ENCODE measurements around the gene WDR20.

Gene WDR20

GRCh38 chr14:102209224-102209966 lies 69.7 kb downstream of the WDR20 start:
- no peaks in the 10 kb centered on the region for H3F3A ChIP-seq (ENCODE audit: control insufficient read depth, insufficient read depth)
- TF ChIP-seq EZH2phosphoT487 (IDR thresholded peaks at IDR 0.05; ENCODE audit: borderline replicate concordance, low read length) (no peak), CTCF (IDR thresholded peaks at IDR 0.05; ENCODE audit: low read depth, low read length, poor library complexity, severe bottlenecking) (no peak)
- peaks cover 22% of the 10 kb centered on the region for H3K36me3 ChIP-seq (ENCODE audit: control insufficient read depth, low read length)
- H3K27ac ChIP-seq (ENCODE audit: low read depth, low read length): no peak overlapping the region
- no peaks in the 10 kb centered on the region for H3K27me3 ChIP-seq (ENCODE audit: control insufficient read depth, low read length)
- H3K79me2 ChIP-seq (ENCODE audit: control insufficient read depth, low read length): peaks cover 1% of the 10 kb centered on the region; the same call in 1 of the 2 replicates
- H3K9me3 ChIP-seq (ENCODE audit: control insufficient read depth, insufficient read depth, low read length): no peaks in the 10 kb centered on the region
- no peaks in the 10 kb centered on the region for H3K9me2 ChIP-seq (replicated peaks; ENCODE audit: control insufficient read depth, low read length)
- no peaks in the 10 kb centered on the region for H3K4me1 ChIP-seq (ENCODE audit: control insufficient read depth, low read length)
- H3K4me3 ChIP-seq (ENCODE audit: low read length): no peak overlapping the region
- no peak overlapping the region for H3K4me2 ChIP-seq (ENCODE audit: low read length)
- H4K20me1 ChIP-seq (ENCODE audit: control insufficient read depth, insufficient read depth, low read depth, low read length): no peaks in the 10 kb centered on the region

- TF ChIP-seq EZH2phosphoT487 (IDR thresholded peaks at IDR 0.05; ENCODE audit: borderline replicate concordance, low read length): no peak
- TF ChIP-seq CTCF (IDR thresholded peaks at IDR 0.05; ENCODE audit: low read depth, low read length, poor library complexity, severe bottlenecking): no peak
These were observed 70.8 kb downstream of the WDR20 start for GRCh38 chr14:102210421-102211042.

DNA sequence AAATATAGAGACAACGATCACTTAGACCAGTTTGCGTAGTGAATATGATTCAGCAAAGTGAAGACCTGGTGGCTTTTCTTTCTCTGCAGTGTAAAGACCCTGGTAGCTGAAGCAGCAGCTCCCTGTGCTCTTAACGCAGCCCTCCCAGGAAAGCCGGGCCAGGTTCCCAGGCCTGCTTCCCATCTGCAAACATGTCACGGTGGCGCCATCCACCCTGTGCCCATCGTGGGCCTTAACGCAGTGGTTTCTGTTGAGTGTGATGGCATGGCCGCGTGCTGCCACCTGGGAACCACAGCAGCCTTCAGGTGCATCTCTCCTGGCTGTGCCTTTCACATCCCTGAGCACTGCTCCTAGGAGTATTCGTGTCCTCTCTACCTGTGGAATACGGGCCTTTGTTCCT lies 71.5 kb downstream of the WDR20 start:
- H3K27me3 ChIP-seq (ENCODE audit: control insufficient read depth, low read length): no peaks in the 10 kb centered on the region
- H4K20me1 ChIP-seq (ENCODE audit: control insufficient read depth, insufficient read depth, low read depth, low read length): no peaks in the 10 kb centered on the region; the same call in 1 of the 2 replicates
- no peak overlapping the region for H3K4me3 ChIP-seq (ENCODE audit: low read length)
- H3K4me2 ChIP-seq (ENCODE audit: low read length): no peak overlapping the region
- H3K36me3 ChIP-seq (ENCODE audit: control insufficient read depth, low read length): peaks cover 24% of the 10 kb centered on the region
- TF ChIP-seq CTCF (IDR thresholded peaks at IDR 0.05; ENCODE audit: low read depth, low read length, poor library complexity, severe bottlenecking) (no peak), EZH2phosphoT487 (IDR thresholded peaks at IDR 0.05; ENCODE audit: borderline replicate concordance, low read length) (no peak)
- H3K79me2 ChIP-seq (ENCODE audit: control insufficient read depth, low read length): peaks cover 8% of the 10 kb centered on the region; the same call in 1 of the 2 replicates
- H3K9me2 ChIP-seq (replicated peaks; ENCODE audit: control insufficient read depth, low read length): no peaks in the 10 kb centered on the region
- H3K4me1 ChIP-seq (ENCODE audit: control insufficient read depth, low read length): no peaks in the 10 kb centered on the region
- no peak overlapping the region for H3K27ac ChIP-seq (ENCODE audit: low read depth, low read length)
- no peaks in the 10 kb centered on the region for H3F3A ChIP-seq (ENCODE audit: control insufficient read depth, insufficient read depth)
- no peaks in the 10 kb centered on the region for H3K9me3 ChIP-seq (ENCODE audit: control insufficient read depth, insufficient read depth, low read length)

More at GRCh38 chr14:102210421-102211042, 70.8 kb downstream of the WDR20 start:
- Histone ChIP-seq H3K9me3 (ENCODE audit: control insufficient read depth, insufficient read depth, low read length) (no peaks in the 10 kb centered on the region), H3K27me3 (ENCODE audit: control insufficient read depth, low read length) (no peaks in the 10 kb centered on the region), H4K20me1 (ENCODE audit: control insufficient read depth, insufficient read depth, low read depth, low read length) (no peaks in the 10 kb centered on the region), H3K79me2 (ENCODE audit: control insufficient read depth, low read length) (peaks cover 6% of the 10 kb centered on the region; the same call in 1 of the 2 replicates), H3F3A (ENCODE audit: control insufficient read depth, insufficient read depth) (no peaks in the 10 kb centered on the region), H3K4me2 (ENCODE audit: low read length) (no peak overlapping the region), H3K27ac (ENCODE audit: low read depth, low read length) (no peak overlapping the region), H3K4me3 (ENCODE audit: low read length) (no peak overlapping the region), H3K4me1 (ENCODE audit: control insufficient read depth, low read length) (no peaks in the 10 kb centered on the region), H3K9me2 (replicated peaks; ENCODE audit: control insufficient read depth, low read length) (no peaks in the 10 kb centered on the region), H3K36me3 (ENCODE audit: control insufficient read depth, low read length) (peaks cover 24% of the 10 kb centered on the region)
